Lung (tissue), 12 donors: ENCODE results near the gene ELFN1. TPM values are rescaled to one million over a fixed set of nuclear protein-coding genes. Genes with fewer than 3 reads are reported as not detected.

Experiments used
- ATAC-seq: fragments of 200-7000 bp; cut with Tn5 transposase; one replicate; pipeline ENCODE4 v1.9.1; 2020; ENCODE audit warnings: moderate number of reproducible peaks; ENCODE audit not compliant: insufficient read depth, low FRiP score
- DNase-seq, 3 donors: peaks; one replicate each; pipeline ENCODE4 v3.0.0-alpha.2; 2013 to 2017
- H3K27ac ChIP-seq, 2 donors: one replicate each; pipeline ENCODE4 v1.5.1; 2013; ENCODE audit warnings: mild to moderate bottlenecking in 2 of 2, moderate library complexity in 2 of 2, control low read depth in 1 of 2, inconsistent platforms in 1 of 2, low read depth in 1 of 2, low read length in 1 of 2
- H3K27me3 ChIP-seq, 3 donors: one replicate each; pipeline ENCODE4 v1.5.1; 2013; ENCODE audit warnings: low read length in 2 of 3; ENCODE audit not compliant: control insufficient read depth in 3 of 3, insufficient read depth in 3 of 3
- H3K36me3 ChIP-seq, 4 donors: one replicate each; pipeline ENCODE4 v1.5.1; 2013; ENCODE audit warnings: low read length in 4 of 4, mild to moderate bottlenecking in 1 of 4, moderate library complexity in 1 of 4; ENCODE audit not compliant: control insufficient read depth in 4 of 4, insufficient read depth in 4 of 4
- H3K4me1 ChIP-seq, 5 donors: one replicate each; pipeline ENCODE4 v1.5.1; 2013; ENCODE audit warnings: low read length in 5 of 5, mild to moderate bottlenecking in 2 of 5, moderate library complexity in 1 of 5; ENCODE audit not compliant: control insufficient read depth in 5 of 5, insufficient read depth in 5 of 5
- H3K4me3 ChIP-seq: one replicate; pipeline ENCODE4 v1.5.1; 2013; ENCODE audit warnings: mild to moderate bottlenecking, control low read depth, moderate library complexity
- H3K9ac ChIP-seq, 2 donors: one replicate each; pipeline ENCODE4 v1.5.1; 2013; ENCODE audit warnings: low read length in 2 of 2, control low read depth in 1 of 2; ENCODE audit not compliant: insufficient read depth in 1 of 2
- H3K9me3 ChIP-seq, 4 donors: one replicate each; pipeline ENCODE4 v1.5.1; 2013; ENCODE audit warnings: low read length in 3 of 4, mild to moderate bottlenecking in 1 of 4, moderate library complexity in 1 of 4; ENCODE audit not compliant: control insufficient read depth in 4 of 4, insufficient read depth in 3 of 4
- CTCF ChIP-seq: IDR thresholded peaks from 2 replicates; pipeline ENCODE4 v1.5.1; 2012; ENCODE audit warnings: mild to moderate bottlenecking; ENCODE audit errors: control extremely low read depth, extremely low read depth
- WGBS, 2 donors: extraction: QIAGEN DNeasy Blood & Tissue Kit; methylation state at CpG; one replicate each; pipeline ENCODE4 v1.1.7; 2013; 5-methylcytosine and 5-hydroxymethylcytosine counted together
- polyA plus RNA-seq, 2 donors: library from polyadenylated mRNA; stranded (reverse); fragments of 200-250 nt; gene quantifications; one replicate each; pipeline ENCODE4 v1.2.1, GENCODE V29; 2013
- total RNA-seq, 2 donors: library from RNA; depleted of rRNA in 1 of 2; stranded (reverse); fragments of >200 nt in 1 of 2; gene quantifications; one replicate each; pipeline ENCODE4 v1.2.1, GENCODE V29; 2014 to 2021
- donor health status: control.
- donor health status: control.
- donor health status: Bipolar disorder and iron deficiency.
- donor health status: healthy.
- donor health status: DM: yes; HTN: yes; CAD: no.

ELFN1 gene
- total and polyA plus RNA-seq, 4 donors, result 0.43 to 1.4 (median 1.0) TPM

GRCh38 chr7:1785839-1786238 lies 115.8 kb downstream of the ELFN1 start:
- H3K36me3 ChIP-seq, result no peaks in the 10 kb centered on the region
- H3K27ac ChIP-seq, result no peak overlapping the region
- no peak for DNase-seq
- H3K4me3 ChIP-seq, result no peak overlapping the region
- no peak for TF ChIP-seq CTCF
- no peaks in the 10 kb centered on the region for H3K4me1 ChIP-seq
- 93 to 94% methylated on average over 3 of the region's 3 CpGs for WGBS, 2 donors
- H3K27me3 ChIP-seq, result no peaks in the 10 kb centered on the region
- peaks cover 0 to 6% (median 2%) of the 10 kb centered on the region in 4 donors for H3K9me3 ChIP-seq
- no peak overlapping the region for H3K9ac ChIP-seq
- ATAC-seq, result no peak

- no peaks in the 10 kb centered on the region for H3K27me3 ChIP-seq
- no peak overlapping the region for H3K4me3 ChIP-seq
- no peaks in the 10 kb centered on the region for H3K4me1 ChIP-seq
- ATAC-seq (no peak), DNase-seq (no peak)
- H3K9ac ChIP-seq, result no peak overlapping the region
- peaks cover 0 to 6% (median 3%) of the 10 kb centered on the region in 4 donors for H3K9me3 ChIP-seq
- H3K36me3 ChIP-seq, result no peaks in the 10 kb centered on the region
- no peak overlapping the region for H3K27ac ChIP-seq
- TF ChIP-seq CTCF, result no peak
- 74 to 82% methylated on average over 9 of the region's 9 CpGs for WGBS, 2 donors
Observed at GRCh38 chr7:1787241-1787640, 117.2 kb downstream of the ELFN1 start.

GRCh38 chr7:1787681-1788235 lies 117.7 kb downstream of the ELFN1 start:
- Histone ChIP-seq H3K4me1 (no peaks in the 10 kb centered on the region), H3K9me3 (peaks cover 0 to 6% (median 3%) of the 10 kb centered on the region in 4 donors), H3K9ac (no peak overlapping the region), H3K27me3 (no peaks in the 10 kb centered on the region), H3K27ac (no peak overlapping the region), H3K4me3 (no peak overlapping the region), H3K36me3 (no peaks in the 10 kb centered on the region)
- no peak for DNase-seq
- no peak for ATAC-seq
- no peak for TF ChIP-seq CTCF
- 91 to 93% methylated on average over 18 of the region's 18 CpGs for WGBS, 2 donors
